ENCODE measurements around the gene TTYH3. TPM values are rescaled to one million over a fixed set of nuclear protein-coding genes. Genes with fewer than 3 reads are reported as not detected.

The TTYH3 gene
- total RNA-seq, 1 experiment from 2014 or later, result 114 TPM

GRCh38 chr7:2637505-2638223 is 5.9 kb downstream of the TTYH3 start:
- Histone ChIP-seq H3K4me2 (no peak overlapping the region), H3K79me2 (ENCODE audit: low read depth) (peaks cover 16% of the 10 kb centered on the region), H3K4me3 (no peak overlapping the region), H3K9me3 (ENCODE audit: insufficient read depth, low read depth) (no peaks in the 10 kb centered on the region), H2AFZ (no peak overlapping the region), H3K9me2 (ENCODE audit: insufficient read depth) (no peaks in the 10 kb centered on the region), H3K27me3 (ENCODE audit: insufficient read depth, low read depth) (no peaks in the 10 kb centered on the region), H3K36me3 (ENCODE audit: low read depth) (no peaks in the 10 kb centered on the region), H3F3A (ENCODE audit: insufficient read depth, low read depth) (peaks cover 11% of the 10 kb centered on the region), H4K20me1 (ENCODE audit: insufficient read depth) (peaks cover 59% of the 10 kb centered on the region), H3K27ac (no peak overlapping the region), H3K4me1 (replicated peaks; ENCODE audit: insufficient read depth) (peaks cover 18% of the 10 kb centered on the region)
- no TSS peak for BruUV-seq (replicated peaks)
- DNase-seq, result no peak
- ChIA-PET CTCF (no interaction called here), POLR2A (ENCODE audit: unreplicated experiment) (interaction anchor here (0.6 kb wide), 1 partner anchor 234 kb away, joined by 4 read pairs; the partner anchor contains the start of gene CHST12)
- intact Hi-C loops (cut with micrococcal nuclease; ENCODE audit: unreplicated experiment), result no loop called here
- no peak for TF ChIP-seq EZH2 (IDR thresholded peaks at IDR 0.05; ENCODE audit: low read depth)
- no peak for TF ChIP-seq CTCF (conservative IDR thresholded peaks at IDR 0.05)

- Histone ChIP-seq H3K27ac (no peak overlapping the region), H3K4me2 (no peak overlapping the region), H4K20me1 (ENCODE audit: insufficient read depth) (peaks cover 60% of the 10 kb centered on the region), H3K4me1 (replicated peaks; ENCODE audit: insufficient read depth) (peaks cover 12% of the 10 kb centered on the region), H2AFZ (no peak overlapping the region), H3K9me2 (ENCODE audit: insufficient read depth) (no peaks in the 10 kb centered on the region), H3K9me3 (ENCODE audit: insufficient read depth, low read depth) (no peaks in the 10 kb centered on the region), H3K4me3 (no peak overlapping the region), H3F3A (ENCODE audit: insufficient read depth, low read depth) (peaks cover 9% of the 10 kb centered on the region), H3K27me3 (ENCODE audit: insufficient read depth, low read depth) (no peaks in the 10 kb centered on the region), H3K79me2 (ENCODE audit: low read depth) (peaks cover 13% of the 10 kb centered on the region), H3K36me3 (ENCODE audit: low read depth) (no peaks in the 10 kb centered on the region)
- CTCF ChIA-PET, result no interaction called here
- intact Hi-C loops (cut with micrococcal nuclease; ENCODE audit: unreplicated experiment), result no loop called here
- BruUV-seq (replicated peaks), result no TSS peak
- POLR2A ChIA-PET (ENCODE audit: unreplicated experiment), result interaction anchor here (0.6 kb wide), 1 partner anchor 235 kb away, joined by 4 read pairs; the partner anchor contains the start of gene CHST12
- DNase-seq, result no peak
- TF ChIP-seq EZH2 (IDR thresholded peaks at IDR 0.05; ENCODE audit: low read depth) (no peak), CTCF (conservative IDR thresholded peaks at IDR 0.05) (no peak)
These were observed 6.6 kb downstream of the TTYH3 start for GRCh38 chr7:2638224-2638991.

- H3K9me2 ChIP-seq (ENCODE audit: insufficient read depth), result no peaks in the 10 kb centered on the region
- ChIA-PET POLR2A (ENCODE audit: unreplicated experiment) (no interaction called here), CTCF (no interaction called here)
- no peak overlapping the region for H3K4me2 ChIP-seq
- BruUV-seq (replicated peaks), result no TSS peak
- peaks cover 65% of the 10 kb centered on the region for H4K20me1 ChIP-seq (ENCODE audit: insufficient read depth)
- no peak overlapping the region for H2AFZ ChIP-seq
- no peak overlapping the region for H3K27ac ChIP-seq
- H3F3A ChIP-seq (ENCODE audit: insufficient read depth, low read depth), result peaks cover under 1% of the 10 kb centered on the region; the same call in 1 of the 2 replicates
- no peaks in the 10 kb centered on the region for H3K27me3 ChIP-seq (ENCODE audit: insufficient read depth, low read depth)
- no peak for TF ChIP-seq EZH2 (IDR thresholded peaks at IDR 0.05; ENCODE audit: low read depth)
- TF ChIP-seq CTCF (conservative IDR thresholded peaks at IDR 0.05), result no peak
- H3K4me1 ChIP-seq (replicated peaks; ENCODE audit: insufficient read depth), result peaks cover 3% of the 10 kb centered on the region
- no peak overlapping the region for H3K4me3 ChIP-seq
- H3K79me2 ChIP-seq (ENCODE audit: low read depth), result peaks cover 10% of the 10 kb centered on the region
- intact Hi-C loops (cut with micrococcal nuclease; ENCODE audit: unreplicated experiment), result no loop called here
- no peak for DNase-seq
- no peaks in the 10 kb centered on the region for H3K9me3 ChIP-seq (ENCODE audit: insufficient read depth, low read depth)
- H3K36me3 ChIP-seq (ENCODE audit: low read depth), result no peaks in the 10 kb centered on the region
These were observed 7.4 kb downstream of the TTYH3 start for GRCh38 chr7:2639181-2639681.
